ENCODE results near the gene ZRANB3. TPM values are rescaled to one million over a fixed set of nuclear protein-coding genes. Genes with fewer than 3 reads are reported as not detected.
"Not testable (repeated sequence)": the region's sequence is repeated elsewhere in the genome, so short reads cannot be mapped to it uniquely, and the experiment has no call there.

ZRANB3 gene
- total and polyA plus RNA-seq, 4 donors = 2.5 to 7.2 (median 4.1) TPM

GRCh38 chr2:135299165-135299564 is 231.9 kb downstream of the ZRANB3 start:
- Histone ChIP-seq H3K4me3 (ENCODE audit: low read depth in 1 of 3, low read length in 3 of 3) (no peak overlapping the region), H3K27ac (ENCODE audit: low read depth in 1 of 2, low read length in 2 of 2) (no peak overlapping the region), H3K27me3 (ENCODE audit: control insufficient read depth in 4 of 4, insufficient read depth in 4 of 4, low read length in 3 of 4) (no peaks in the 10 kb centered on the region), H3K9ac (ENCODE audit: low read depth in 1 of 2, low read length in 2 of 2) (no peak overlapping the region), H3K4me1 (ENCODE audit: control insufficient read depth in 4 of 4, insufficient read depth in 4 of 4, low read length in 3 of 4) (no peaks in the 10 kb centered on the region), H3K9me3 (ENCODE audit: control insufficient read depth in 4 of 4, low read length in 3 of 4) (peaks cover 0 to 1% (median 0%) of the 10 kb centered on the region in 4 donors), H3K36me3 (ENCODE audit: control insufficient read depth in 4 of 4, insufficient read depth in 3 of 4, low read depth in 1 of 4, low read length in 3 of 4) (no peaks in the 10 kb centered on the region)
- no peak for DNase-seq (ENCODE audit: low spot score)
- TF ChIP-seq YY1 (IDR thresholded peaks at IDR 0.05) (no peak), RXRA (IDR thresholded peaks at IDR 0.05) (no peak), ATF3 (IDR thresholded peaks at IDR 0.05) (no peak), ZBTB33 (IDR thresholded peaks at IDR 0.05) (no peak), HNF4A (conservative IDR thresholded peaks at IDR 0.05) (no peak), EGR1 (IDR thresholded peaks at IDR 0.05; ENCODE audit: low read depth in 2 of 2) (no peak), RAD21 (IDR thresholded peaks at IDR 0.05) (no peak), TAF1 (conservative IDR thresholded peaks at IDR 0.05) (no peak), JUND (IDR thresholded peaks at IDR 0.05) (no peak), FOXA1 (IDR thresholded peaks at IDR 0.05) (no peak), REST (IDR thresholded peaks at IDR 0.05) (no peak), CTCF (IDR thresholded peaks at IDR 0.05; ENCODE audit: low read depth, low read length, missing input control) (no peak), MAX (IDR thresholded peaks at IDR 0.05) (no peak), GABPA (IDR thresholded peaks at IDR 0.05 in 1 of 2, conservative IDR thresholded peaks at IDR 0.05 in 1 of 2) (no peak), SP1 (IDR thresholded peaks at IDR 0.05) (no peak), HNF4G (IDR thresholded peaks at IDR 0.05) (no peak), FOXA2 (IDR thresholded peaks at IDR 0.05) (no peak), NR2F2 (IDR thresholded peaks at IDR 0.05) (no peak)
- 98% methylated on average over 2 of the region's 2 CpGs for WGBS

GRCh38 chr2:135287121-135287520 is 243.9 kb downstream of the ZRANB3 start:
- H3K27me3 ChIP-seq (ENCODE audit: control insufficient read depth in 4 of 4, insufficient read depth in 4 of 4, low read length in 3 of 4); H3K9me3 ChIP-seq (ENCODE audit: control insufficient read depth in 4 of 4, low read length in 3 of 4); DNase-seq (ENCODE audit: low spot score); H3K4me1 ChIP-seq (ENCODE audit: control insufficient read depth in 4 of 4, insufficient read depth in 4 of 4, low read length in 3 of 4); H3K9ac ChIP-seq (ENCODE audit: low read depth in 1 of 2, low read length in 2 of 2); H3K27ac ChIP-seq (ENCODE audit: low read depth in 1 of 2, low read length in 2 of 2); H3K36me3 ChIP-seq (ENCODE audit: control insufficient read depth in 4 of 4, insufficient read depth in 3 of 4, low read depth in 1 of 4, low read length in 3 of 4); H3K4me3 ChIP-seq (ENCODE audit: low read depth in 1 of 3, low read length in 3 of 3): not testable (repeated sequence)

Data from liver (tissue), 9 donors.